HG03175 (cell line): Measurements from ENCODE around the gene FOXB1.

Experiments
- ATAC-seq: cut with Tn5 transposase; IDR thresholded peaks from one replicate; pipeline ENCODE4 v1.9.1; 2021; ENCODE audit warnings: mild to moderate bottlenecking, moderate library complexity; ENCODE audit not compliant: unreplicated experiment

Gene FOXB1

GRCh38 chr15:59998305-59998949, 5.7 kb upstream of the FOXB1 start:
- no peak for ATAC-seq

GRCh38 chr15:59998950-59999611, 5.0 kb upstream of the FOXB1 start:
- no peak for ATAC-seq

GRCh38 chr15:59999612-60000112, 4.4 kb upstream of the FOXB1 start:
- ATAC-seq, result no peak

- no peak for ATAC-seq
Observed at GRCh38 chr15:60000113-60000823, 3.8 kb upstream of the FOXB1 start.

GRCh38 chr15:60000824-60001609, 3.1 kb upstream of the FOXB1 start:
- no peak for ATAC-seq

GRCh38 chr15:60001610-60002527, 2.2 kb upstream of the FOXB1 start:
- ATAC-seq, result no peak

GRCh38 chr15:60002528-60003218, 1.4 kb upstream of the FOXB1 start:
- no peak for ATAC-seq

GRCh38 chr15:60003243-60004008, 685 bp upstream of the FOXB1 start:
- no peak for ATAC-seq

- no peak for ATAC-seq
Observed at GRCh38 chr15:60004846-60005351, 788 bp downstream of the FOXB1 start.

GRCh38 chr15:60005352-60006202, 1.5 kb downstream of the FOXB1 start:
- peak; percentile 16 for ATAC-seq

- ATAC-seq, result peak; percentile 74
Observed at GRCh38 chr15:60006203-60006862, 2.2 kb downstream of the FOXB1 start.

- ATAC-seq, result no peak
Observed at GRCh38 chr15:60006873-60007272, 2.8 kb downstream of the FOXB1 start.

- no peak for ATAC-seq
Observed at GRCh38 chr15:60009124-60009960, 5.2 kb downstream of the FOXB1 start.

GRCh38 chr15:60009980-60010732, 6.0 kb downstream of the FOXB1 start:
- no peak for ATAC-seq

- no peak for ATAC-seq
Observed at GRCh38 chr15:60010858-60011257, 6.7 kb downstream of the FOXB1 start.
